ENCODE measurements around the gene KLHL2. TPM values are rescaled to one million over a fixed set of nuclear protein-coding genes. Genes with fewer than 3 reads are reported as not detected.
"Not testable (repeated sequence)": the region's sequence is repeated elsewhere in the genome, so short reads cannot be mapped to it uniquely, and the experiment has no call there.

The KLHL2 gene
- total RNA-seq, 4 donors from 2014 or later = 18.0 to 26.7 (median 23.8) TPM

GRCh38 chr4:165213991-165214709 lies 6.8 kb downstream of the KLHL2 start:
- peak overlapping the region in 1 of 4 donors; percentile 29 for H3K27ac ChIP-seq
- not testable (repeated sequence) for H3K36me3 ChIP-seq; H3K27me3 ChIP-seq; H3K4me3 ChIP-seq; H3K9me3 ChIP-seq; DNase-seq (ENCODE audit: low spot score in 2 of 2)
- peaks cover 0 to 18% (median 4%) of the 10 kb centered on the region in 4 donors for H3K4me1 ChIP-seq
- WGBS, 2 donors = 68 to 73% methylated on average over 6 of the region's 6 CpGs
- TF ChIP-seq EP300 (IDR thresholded peaks at IDR 0.05) = peak in 1 of 2 donors; percentile 8

DNA sequence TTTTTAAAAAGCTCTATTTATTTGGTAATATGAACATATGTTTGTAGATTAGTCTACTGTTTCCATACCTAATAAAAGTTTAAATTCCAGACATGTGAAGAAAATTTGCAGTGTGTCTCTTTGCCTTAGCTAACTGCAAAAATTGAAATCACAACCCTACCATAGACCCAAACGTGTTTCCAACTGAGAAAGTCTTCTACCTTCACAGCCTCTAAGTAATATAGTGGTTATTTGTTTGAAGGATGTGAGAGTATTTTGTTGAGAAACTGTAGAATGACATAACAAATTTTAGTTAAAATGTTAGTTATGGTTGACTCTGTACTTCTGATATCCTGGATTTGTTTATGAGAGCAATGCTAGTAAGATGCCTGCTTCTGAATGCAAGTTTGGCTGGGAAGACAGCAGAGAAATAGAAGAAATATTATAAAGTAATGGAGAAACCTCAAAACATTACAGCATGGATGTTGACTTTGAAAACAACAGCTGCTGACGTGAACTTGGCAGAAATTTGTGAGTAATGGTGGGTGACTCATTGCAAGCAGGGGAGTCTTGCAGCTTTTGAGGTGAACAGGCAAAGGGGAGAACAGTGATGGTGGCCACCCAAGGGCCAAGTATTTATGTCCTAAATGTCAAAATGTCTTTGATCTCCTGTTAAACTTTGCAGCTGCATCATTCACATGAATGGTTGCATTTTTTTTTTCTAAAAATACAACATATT lies 7.8 kb downstream of the KLHL2 start:
- H3K27me3 ChIP-seq; H3K36me3 ChIP-seq; H3K9me3 ChIP-seq; H3K4me3 ChIP-seq; DNase-seq (ENCODE audit: low spot score in 2 of 2): not testable (repeated sequence)
- 47 to 49% methylated on average over 2 of the region's 2 CpGs for WGBS, 2 donors
- Histone ChIP-seq H3K27ac (peak overlapping the region in 2 of 4 donors; percentile 2 to 7), H3K4me1 (peaks cover 0 to 12% (median 4%) of the 10 kb centered on the region in 4 donors)

DNA sequence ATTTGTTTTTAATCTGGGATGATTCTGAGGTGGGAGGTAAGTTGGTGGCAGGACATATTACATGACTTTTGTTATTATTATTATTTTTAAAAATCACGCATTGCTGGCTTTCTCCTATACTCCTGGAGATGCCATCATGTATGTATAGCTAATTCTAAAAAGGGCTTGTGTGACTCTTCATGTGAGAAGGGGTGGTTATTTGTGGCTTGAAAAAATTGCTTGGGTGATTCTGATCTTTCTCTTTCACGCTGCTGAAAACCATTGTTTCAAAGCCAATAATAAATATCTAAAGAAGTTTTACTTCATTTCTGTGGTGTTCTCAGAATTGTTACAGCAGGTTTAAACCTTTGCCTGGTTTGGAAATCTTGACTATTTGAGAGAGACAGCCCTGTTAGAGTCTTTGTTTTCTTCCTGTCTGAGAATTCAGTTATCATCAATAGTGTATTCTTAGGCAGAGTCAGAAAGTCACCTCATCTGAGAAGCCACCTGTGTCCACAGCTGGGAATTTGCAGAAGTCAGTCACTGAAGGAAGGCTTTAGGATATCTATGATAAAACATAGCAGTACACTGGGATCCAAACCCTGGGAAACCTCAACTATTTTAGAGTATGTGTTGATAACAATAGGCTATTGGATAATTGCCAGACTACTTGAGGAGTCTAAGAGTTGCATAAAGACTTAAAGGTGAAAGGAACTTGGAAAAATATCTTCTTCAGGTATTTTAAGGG lies 8.6 kb downstream of the KLHL2 start:
- H3K4me1 ChIP-seq; H3K36me3 ChIP-seq; H3K4me3 ChIP-seq; H3K27me3 ChIP-seq; H3K9me3 ChIP-seq; DNase-seq (ENCODE audit: low spot score in 2 of 2): not testable (repeated sequence)
- WGBS, 2 donors = 62 to 77% methylated on average over 2 of the region's 2 CpGs
- H3K27ac ChIP-seq = peak overlapping the region in 2 of 4 donors; percentile 2 to 24

GRCh38 chr4:165217325-165217724 lies 10.0 kb downstream of the KLHL2 start:
- Histone ChIP-seq H3K9me3 (no peaks in the 10 kb centered on the region), H3K36me3 (no peaks in the 10 kb centered on the region), H3K4me3 (no peak overlapping the region), H3K27ac (no peak overlapping the region), H3K27me3 (no peaks in the 10 kb centered on the region), H3K4me1 (peaks cover 0 to 21% (median 7%) of the 10 kb centered on the region in 4 donors)
- DNase-seq (ENCODE audit: low spot score in 2 of 2) = no peak
- WGBS, 2 donors = 87 to 92% methylated on average over 3 of the region's 3 CpGs
- TF ChIP-seq CTCF (IDR thresholded peaks at IDR 0.05) = no peak
- TF ChIP-seq POLR2A (IDR thresholded peaks at IDR 0.05) = no peak
- TF ChIP-seq EP300 (IDR thresholded peaks at IDR 0.05) = no peak

DNA sequence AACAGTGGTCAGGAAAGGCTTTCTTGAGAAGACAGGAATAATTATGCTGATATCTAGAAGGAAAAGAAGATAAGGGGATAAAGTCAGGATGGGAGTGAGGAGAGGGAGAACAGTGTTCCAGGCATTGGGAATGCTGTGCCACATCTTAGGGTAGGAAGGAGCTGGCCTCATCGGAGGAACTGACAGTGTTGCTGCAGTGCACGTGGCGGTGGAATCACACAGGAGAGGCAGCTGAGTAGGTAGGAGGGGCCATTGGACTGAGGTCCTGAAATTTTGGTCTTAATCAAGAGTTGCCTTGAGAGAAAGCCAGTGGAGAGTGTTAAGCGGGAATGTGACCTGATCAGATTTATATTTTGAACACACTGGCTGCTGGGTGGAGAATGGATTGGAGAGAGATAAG lies 13.9 kb downstream of the KLHL2 start:
- not testable (repeated sequence) for H3K36me3 ChIP-seq; H3K4me3 ChIP-seq; H3K27me3 ChIP-seq; DNase-seq (ENCODE audit: low spot score in 2 of 2); H3K9me3 ChIP-seq
- Histone ChIP-seq H3K27ac (peak overlapping the region in 2 of 4 donors; percentile 15 to 43), H3K4me1 (peaks cover 0 to 25% (median 4%) of the 10 kb centered on the region in 4 donors)
- WGBS, 2 donors = 69 to 89% methylated on average over 4 of the region's 4 CpGs

- peaks cover 0 to 25% (median 4%) of the 10 kb centered on the region in 4 donors for H3K4me1 ChIP-seq
- WGBS, 2 donors = 25 to 30% methylated on average over 5 of the region's 5 CpGs
- not testable (repeated sequence) for H3K36me3 ChIP-seq; H3K4me3 ChIP-seq; H3K9me3 ChIP-seq; DNase-seq (ENCODE audit: low spot score in 2 of 2); H3K27me3 ChIP-seq
- peak overlapping the region in 2 of 4 donors; percentile 37 to 46 for H3K27ac ChIP-seq
Observed at GRCh38 chr4:165221993-165222650, 14.8 kb downstream of the KLHL2 start.

- no peak overlapping the region for H3K4me3 ChIP-seq
- TF ChIP-seq POLR2A (IDR thresholded peaks at IDR 0.05) (no peak), EP300 (IDR thresholded peaks at IDR 0.05) (peak; percentile 42 to 75)
- no peaks in the 10 kb centered on the region for H3K27me3 ChIP-seq
- H3K27ac ChIP-seq = peak overlapping the region in 2 of 4 donors; percentile 37 to 46
- WGBS, 2 donors = 38 to 47% methylated on average over 2 of the region's 2 CpGs
- no peak for DNase-seq (ENCODE audit: low spot score in 2 of 2)
- peaks cover 0 to 25% (median 4%) of the 10 kb centered on the region in 4 donors for H3K4me1 ChIP-seq
- H3K36me3 ChIP-seq = peaks cover 0 to 6% (median 0%) of the 10 kb centered on the region in 3 donors
- no peaks in the 10 kb centered on the region for H3K9me3 ChIP-seq
Observed at GRCh38 chr4:165222651-165222994, 15.3 kb downstream of the KLHL2 start.

GRCh38 chr4:165227401-165227800 lies 20.0 kb downstream of the KLHL2 start:
- 86 to 95% methylated on average over 2 of the region's 2 CpGs for WGBS, 2 donors
- H3K36me3 ChIP-seq = peaks cover 0 to 30% (median 0%) of the 10 kb centered on the region in 3 donors
- not testable (repeated sequence) for H3K9me3 ChIP-seq; H3K27me3 ChIP-seq; H3K4me3 ChIP-seq; H3K27ac ChIP-seq; DNase-seq (ENCODE audit: low spot score in 2 of 2)
- H3K4me1 ChIP-seq = peaks cover 0 to 10% (median 1%) of the 10 kb centered on the region in 4 donors

GRCh38 chr4:165229490-165230200 lies 22.3 kb downstream of the KLHL2 start:
- H3K27ac ChIP-seq; H3K27me3 ChIP-seq; H3K4me3 ChIP-seq; H3K9me3 ChIP-seq; H3K4me1 ChIP-seq; DNase-seq (ENCODE audit: low spot score in 2 of 2): not testable (repeated sequence)
- H3K36me3 ChIP-seq = peaks cover 0 to 30% (median 0%) of the 10 kb centered on the region in 3 donors
- WGBS, 2 donors = 68 to 72% methylated on average over 4 of the region's 4 CpGs

DNA sequence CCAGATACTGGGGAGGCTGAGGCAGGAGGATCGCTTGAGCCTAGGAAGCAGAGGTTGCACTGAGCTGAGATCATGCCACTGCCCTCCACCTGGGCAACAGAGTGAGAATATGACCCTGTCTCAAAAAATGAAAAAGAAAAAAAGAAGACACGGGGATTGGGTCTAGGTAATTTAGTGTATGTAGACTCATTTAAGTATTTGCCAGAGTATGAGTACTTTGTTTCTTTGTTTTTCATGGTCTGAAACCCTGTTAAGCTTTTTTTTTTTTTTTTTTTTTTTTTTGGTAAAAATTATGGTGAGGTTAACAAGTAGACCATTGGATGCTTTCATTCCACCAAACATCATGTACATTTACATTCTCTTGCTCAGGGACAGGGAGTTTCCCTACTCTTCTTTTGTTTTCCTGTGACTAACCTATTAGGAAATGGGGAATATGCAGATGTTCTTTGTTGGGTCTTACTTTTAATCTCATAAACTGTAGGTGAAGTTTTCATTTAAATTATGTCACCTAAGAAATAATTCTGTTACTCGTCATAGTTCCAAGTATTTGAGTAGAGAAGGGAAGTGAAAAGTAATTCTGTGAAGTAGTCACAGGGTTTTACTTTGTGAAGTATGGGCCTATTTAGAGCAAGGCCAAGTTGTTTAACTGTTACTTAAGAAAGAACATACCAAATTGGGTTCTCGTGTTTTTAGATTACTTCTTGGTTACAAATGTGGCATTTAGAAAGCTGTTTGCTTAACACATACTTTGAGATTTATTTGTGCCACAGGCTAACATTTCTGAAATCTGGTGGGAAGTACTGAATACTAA lies 25.5 kb downstream of the KLHL2 start:
- H3K36me3 ChIP-seq = peaks cover 0 to 22% (median 0%) of the 10 kb centered on the region in 3 donors
- not testable (repeated sequence) for H3K27ac ChIP-seq; H3K4me3 ChIP-seq; H3K27me3 ChIP-seq; H3K9me3 ChIP-seq; DNase-seq (ENCODE audit: low spot score in 2 of 2); H3K4me1 ChIP-seq
- WGBS, 2 donors = 69 to 73% methylated on average over 4 of the region's 4 CpGs

Measured in tibial nerve (tissue), 4 donors.